Measurements from ENCODE around the gene ANTXRL.
"Not testable (repeated sequence)": the region's sequence is repeated elsewhere in the genome, so short reads cannot be mapped to it uniquely, and the experiment has no call there.

Gene ANTXRL

DNA sequence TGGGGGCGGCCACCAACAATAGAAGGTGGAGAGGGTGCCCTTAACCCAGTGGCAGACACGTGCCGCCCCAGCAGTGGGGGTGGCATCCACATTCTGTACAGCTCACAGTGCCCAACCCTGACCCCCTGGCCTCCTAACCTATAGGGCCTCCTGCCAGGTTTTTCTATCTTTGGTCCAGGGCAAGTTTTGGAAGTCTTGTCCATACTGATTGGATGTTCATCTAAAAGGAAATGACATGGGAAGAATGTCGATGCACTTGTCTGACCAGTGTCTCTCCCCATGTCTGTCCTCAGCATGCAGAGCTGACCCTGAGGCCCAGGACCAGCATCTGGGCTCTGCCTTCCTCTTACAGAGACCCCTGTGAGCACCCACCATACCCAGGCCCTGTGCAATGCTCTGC is 32.3 kb upstream of the ANTXRL start:
- DNase-seq (ENCODE audit: low read depth), result no peak

- DNase-seq (ENCODE audit: low read depth), result not testable (repeated sequence)
Observed at GRCh38 chr10:46255210-46255609, 31.6 kb upstream of the ANTXRL start.

DNA sequence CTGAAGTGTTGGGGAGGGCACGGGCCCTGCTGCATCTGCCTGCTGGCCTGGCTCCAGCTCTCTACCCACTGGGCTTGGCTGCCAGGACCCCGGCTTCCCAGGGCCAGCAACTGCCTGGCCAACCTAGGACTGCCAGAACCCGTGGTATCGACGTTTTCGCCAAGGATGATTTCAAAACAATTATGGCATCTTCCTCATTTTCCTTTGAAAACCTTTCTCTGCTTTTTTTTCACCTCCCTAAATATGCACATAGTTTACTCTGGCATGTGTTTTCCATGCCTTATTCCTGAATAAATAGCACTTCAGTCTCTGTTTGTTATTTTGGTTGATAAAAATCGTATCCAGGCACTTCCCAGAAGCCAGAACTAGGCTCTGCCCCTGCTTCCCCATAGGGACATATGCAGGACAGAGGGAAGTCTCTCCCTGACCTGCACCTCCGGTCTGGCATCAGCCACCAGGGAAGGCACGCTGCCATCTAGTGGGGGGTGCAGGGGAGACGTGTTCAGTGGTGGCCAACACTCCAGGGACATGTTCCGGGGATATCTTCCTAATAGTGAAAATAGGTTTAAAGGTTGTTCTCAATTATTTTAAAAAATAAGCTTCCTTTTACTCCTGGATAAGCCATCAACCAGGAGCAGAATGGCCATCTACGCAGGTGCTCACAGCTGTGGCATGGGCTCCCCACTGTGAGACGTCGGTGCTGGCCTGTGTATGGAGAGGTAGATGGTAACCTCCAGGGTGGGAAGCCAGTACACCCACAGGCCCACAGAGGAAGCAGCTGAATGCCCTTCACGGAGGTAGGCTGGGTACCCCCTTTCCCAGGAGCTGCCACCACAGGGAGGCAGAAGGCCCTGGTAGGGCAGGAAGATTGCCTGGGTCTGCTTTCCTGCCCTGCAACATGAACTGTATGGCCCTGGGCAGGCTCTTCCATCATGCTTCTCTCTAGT is 30.7 kb upstream of the ANTXRL start:
- DNase-seq (ENCODE audit: low read depth), result no peak

DNA sequence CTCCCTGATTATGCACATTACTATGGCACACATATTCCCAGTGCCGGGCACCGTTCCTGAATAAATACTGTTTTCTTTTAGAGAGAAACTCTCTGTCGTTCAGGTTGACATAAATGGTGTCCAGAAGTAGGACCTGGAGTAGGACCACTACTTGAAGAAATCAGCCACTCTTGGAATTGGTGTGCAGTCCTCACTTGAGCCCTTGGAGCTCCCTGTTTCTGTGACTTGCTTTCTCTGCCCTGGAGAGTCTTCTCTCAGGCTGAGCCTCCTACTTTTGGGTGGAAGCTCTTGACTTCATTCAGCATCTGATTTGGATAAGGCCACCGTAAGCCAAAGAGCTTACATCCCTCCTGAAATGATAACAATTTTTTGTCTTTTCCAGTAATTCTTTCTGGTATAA is 29.7 kb upstream of the ANTXRL start:
- DNase-seq (ENCODE audit: low read depth), result no peak

- not testable (repeated sequence) for DNase-seq (ENCODE audit: low read depth)
Observed at GRCh38 chr10:46262906-46263560, 23.8 kb upstream of the ANTXRL start.

DNA sequence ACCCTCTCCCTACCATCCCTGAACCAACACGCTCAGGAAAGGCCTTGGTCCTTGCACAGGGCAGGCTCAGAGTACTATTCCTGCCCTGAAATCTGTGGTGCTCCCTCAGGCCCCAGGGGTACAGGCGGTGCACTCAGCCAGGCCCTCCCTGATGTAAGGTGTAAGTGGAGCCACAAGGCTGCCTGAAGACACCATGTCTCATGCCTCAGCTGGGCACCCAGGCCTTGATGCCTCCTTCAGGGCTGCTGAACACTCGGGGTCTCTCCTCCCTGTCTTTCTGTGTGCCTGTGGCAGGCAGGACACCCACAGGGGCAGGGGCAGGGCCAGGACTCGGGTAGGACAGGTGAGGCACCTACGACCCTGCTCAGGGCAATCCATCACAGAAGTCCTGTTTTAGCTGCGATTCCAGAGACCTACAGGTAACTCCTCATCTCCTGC is 22.9 kb upstream of the ANTXRL start:
- no peak for DNase-seq (ENCODE audit: low read depth)

DNA sequence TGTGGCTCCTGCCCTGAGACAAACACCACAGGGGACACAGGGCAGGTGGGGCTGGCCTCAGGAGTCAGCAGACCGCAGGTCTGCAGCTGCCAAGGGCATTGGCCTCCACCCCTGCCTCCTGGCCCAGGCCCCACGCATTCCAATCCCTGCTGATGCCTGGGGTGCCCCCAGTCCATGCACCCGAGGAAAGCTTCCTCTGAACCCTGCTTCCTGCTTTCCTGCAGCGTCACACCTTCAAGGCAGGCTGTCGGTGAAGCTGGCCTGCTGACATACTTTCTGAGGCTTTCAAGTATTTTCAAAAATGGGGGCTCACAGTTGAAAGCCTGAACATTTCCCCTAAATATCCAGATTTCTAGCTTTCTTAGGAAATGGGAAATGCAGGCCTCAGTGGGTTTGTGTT is 22.5 kb upstream of the ANTXRL start:
- DNase-seq (ENCODE audit: low read depth), result no peak

DNA sequence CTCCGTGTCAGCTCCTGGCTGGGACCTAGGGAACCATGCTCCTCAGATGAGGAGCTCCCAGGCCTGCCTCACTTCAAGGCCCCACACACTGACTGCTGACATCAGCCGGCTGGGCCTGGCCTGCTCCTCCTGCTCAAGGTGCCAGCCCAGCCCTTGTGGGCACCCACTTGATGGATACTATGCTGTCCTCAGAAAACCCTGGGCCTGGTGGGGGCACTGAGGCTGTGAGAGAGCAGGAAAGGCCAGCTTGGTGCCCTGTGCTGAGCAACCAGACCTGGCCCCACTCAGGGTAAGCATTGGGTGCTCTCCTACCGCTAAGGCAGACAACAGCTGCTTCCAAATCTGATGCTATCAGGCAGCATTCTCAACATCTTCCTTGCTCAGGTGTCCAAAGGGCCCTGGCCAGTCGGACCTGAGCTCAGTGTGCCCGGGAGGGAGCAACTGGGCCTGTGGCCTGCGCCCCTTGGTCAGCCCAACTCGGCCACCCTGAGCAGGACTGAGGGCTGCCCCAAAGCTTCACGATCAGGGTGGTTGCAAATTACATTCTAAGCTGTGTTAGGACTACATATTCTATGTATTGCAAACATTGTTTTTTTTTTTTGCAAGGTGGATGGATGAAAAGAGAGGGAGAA is 21.9 kb upstream of the ANTXRL start:
- no peak for DNase-seq (ENCODE audit: low read depth)

GRCh38 chr10:46265566-46266305 is 21.1 kb upstream of the ANTXRL start:
- not testable (repeated sequence) for DNase-seq (ENCODE audit: low read depth)

GRCh38 chr10:46266306-46266985 is 20.4 kb upstream of the ANTXRL start:
- no peak for DNase-seq (ENCODE audit: low read depth)

DNA sequence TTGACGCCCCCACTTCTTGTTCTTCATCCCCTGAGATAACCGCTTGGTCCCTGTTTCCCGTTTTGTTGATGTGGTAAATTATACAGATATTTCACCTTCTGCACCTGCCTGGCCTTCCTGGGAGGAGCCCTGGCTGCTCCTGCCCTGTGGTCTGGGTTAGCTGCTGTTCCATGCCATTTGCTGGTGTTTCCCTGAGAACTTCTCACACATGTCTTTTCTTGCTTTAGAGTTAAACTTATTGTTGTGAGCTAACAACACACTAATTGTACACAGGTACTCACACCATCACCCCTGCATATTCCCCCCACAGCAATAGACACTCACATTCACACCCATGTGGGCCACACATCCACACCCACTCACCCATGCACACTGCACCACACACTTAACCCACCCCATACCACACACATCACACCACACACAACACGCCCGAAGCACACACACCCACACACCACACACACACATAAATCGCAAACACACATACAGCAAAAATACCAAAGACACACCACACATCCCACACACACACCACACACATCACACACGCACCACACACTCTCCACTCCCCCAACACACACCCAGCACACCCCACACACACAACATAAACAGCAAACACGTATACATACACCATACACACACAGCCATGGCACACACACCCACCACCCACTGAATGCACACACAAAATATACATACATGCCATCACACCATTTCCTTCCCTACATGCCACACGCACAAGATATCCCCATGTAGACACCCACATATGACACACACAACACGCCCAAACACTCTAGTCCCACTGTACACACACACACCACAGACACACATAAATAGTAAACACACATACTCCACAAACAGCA is 19.4 kb upstream of the ANTXRL start:
- DNase-seq (ENCODE audit: low read depth), result no peak

- no peak for DNase-seq (ENCODE audit: low read depth)
Observed at GRCh38 chr10:46268076-46268881, 18.5 kb upstream of the ANTXRL start.

DNA sequence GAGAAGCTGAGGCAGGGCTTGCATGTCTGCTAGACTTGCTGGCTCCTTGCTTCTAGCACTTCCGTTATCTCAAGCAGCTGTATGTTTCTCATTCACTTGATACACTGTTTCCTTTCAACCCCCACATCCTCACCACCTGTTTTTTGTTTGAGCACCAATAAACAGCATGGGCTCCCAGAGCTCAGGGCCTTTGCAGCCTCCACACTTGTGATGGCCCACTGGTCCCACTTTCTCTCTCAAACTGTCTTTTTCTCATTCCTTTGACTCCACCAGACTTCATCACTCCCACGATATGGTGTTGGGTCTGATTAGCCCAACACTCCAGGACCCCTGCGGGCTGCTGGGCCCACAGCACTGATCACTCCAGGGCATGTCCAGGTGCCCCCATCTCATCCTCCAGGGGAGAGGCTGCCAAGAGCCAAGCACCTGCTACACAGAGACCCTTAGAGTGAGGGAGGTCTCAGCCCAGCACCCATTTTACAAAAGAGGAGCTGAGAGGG is 17.2 kb upstream of the ANTXRL start:
- not testable (repeated sequence) for DNase-seq (ENCODE audit: low read depth)

GRCh38 chr10:46270086-46270811 is 16.5 kb upstream of the ANTXRL start:
- no peak for DNase-seq (ENCODE audit: low read depth)

GRCh38 chr10:46270963-46271530 is 15.8 kb upstream of the ANTXRL start:
- DNase-seq (ENCODE audit: low read depth), result not testable (repeated sequence)

DNA sequence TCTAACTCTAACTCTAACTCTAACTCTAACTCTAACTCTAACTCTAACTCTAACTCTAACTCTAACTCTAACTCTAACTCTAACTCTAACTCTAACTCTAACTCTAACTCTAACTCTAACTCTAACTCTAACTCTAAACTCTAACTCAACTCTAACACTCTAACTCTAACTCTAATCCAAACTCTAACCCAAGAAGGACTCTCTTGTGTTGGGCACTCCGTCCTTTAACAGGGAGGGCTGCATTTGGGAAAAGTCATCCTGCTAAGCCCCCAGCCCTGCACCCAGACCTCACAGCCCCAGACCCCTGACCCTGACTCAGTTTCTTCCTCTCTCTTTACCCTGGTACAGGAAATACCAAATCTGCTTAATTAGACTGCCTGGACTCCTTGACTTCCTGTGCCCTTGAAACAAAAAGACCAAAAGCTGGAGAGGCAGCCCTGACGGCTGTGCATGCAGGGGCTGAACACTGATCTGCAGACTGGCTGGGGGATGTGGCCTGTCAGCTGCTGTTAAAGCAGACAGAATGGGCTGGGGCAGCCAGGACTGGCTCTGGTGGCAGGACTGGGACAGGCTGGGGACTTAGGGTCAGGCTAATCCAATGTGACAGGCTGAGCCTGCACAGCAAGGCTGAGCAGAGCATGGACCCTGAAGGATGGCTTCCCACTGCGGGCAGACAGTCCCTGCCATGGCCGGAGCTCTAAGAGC is 14.8 kb upstream of the ANTXRL start:
- DNase-seq (ENCODE audit: low read depth), result not testable (repeated sequence)

- DNase-seq (ENCODE audit: low read depth), result no peak
Observed at GRCh38 chr10:46272863-46273415, 13.9 kb upstream of the ANTXRL start.
